PC-3 (cell line): Measurements from ENCODE around the gene MAP3K5. TPM values are rescaled to one million over a fixed set of nuclear protein-coding genes. Genes with fewer than 3 reads are reported as not detected.

Experiments used
- ATAC-seq: fragments of 200-7000 bp; cut with Tn5 transposase; 2 replicates; pipeline ENCODE4 v1.9.1; 2020; ENCODE audit warnings: mild to moderate bottlenecking, moderate library complexity
- BruUV-seq: library from RNA; stranded (reverse); fragments of 400-500 nt; replicated peaks from 2 replicates; lab custom pipeline; 2021; lab: Mats Ljungman, UMichigan
- CTCF ChIA-PET: fragments of 300-600 bp; sonication (Branson Sonifier 250); formaldehyde crosslinking; loops from one replicate; lab custom pipeline; 2022; ENCODE audit warnings: antibody characterized with exemption; lab: Charles Lee
- POLR2A ChIA-PET: fragments of 300-600 bp; sonication (Branson Sonifier 250); formaldehyde crosslinking; loops from one replicate; lab custom pipeline; 2022; ENCODE audit warnings: antibody characterized with exemption; ENCODE audit not compliant: unreplicated experiment; lab: Charles Lee
- DNase-seq: peaks from one replicate; pipeline ENCODE4 v3.0.0-alpha.2; 2015
- H2AFZ ChIP-seq: fragments of 300-600 bp; sonication (generic); 2 replicates; pipeline ENCODE4 v1.6.0; 2016; ENCODE audit warnings: antibody characterized with exemption, low read length
- H3F3A ChIP-seq: fragments of 300-600 bp; sonication (generic); one replicate; pipeline ENCODE4 v1.6.0; 2017; ENCODE audit warnings: antibody characterized with exemption, low read length, control low read depth, mild to moderate bottlenecking; ENCODE audit not compliant: unreplicated experiment
- H3K27ac ChIP-seq: fragments of 300-600 bp; sonication (generic); 2 replicates; pipeline ENCODE4 v1.5.1; 2016; ENCODE audit warnings: mild to moderate bottlenecking, low read length
- H3K27me3 ChIP-seq: fragments of 300-600 bp; sonication (generic); 2 replicates; pipeline ENCODE4 v1.6.1; 2016; ENCODE audit warnings: low read length, mixed read lengths
- H3K36me3 ChIP-seq: fragments of 300-600 bp; sonication (generic); 2 replicates; pipeline ENCODE4 v1.6.1; 2016; ENCODE audit warnings: low read depth, mixed run types, low read length, mixed read lengths
- H3K4me1 ChIP-seq: fragments of 300-600 bp; sonication (generic); 2 replicates; pipeline ENCODE4 v1.5.1; 2016; ENCODE audit warnings: low read length; ENCODE audit not compliant: insufficient read depth
- H3K4me2 ChIP-seq: fragments of 300-600 bp; sonication (generic); 2 replicates; pipeline ENCODE4 v1.6.0; 2016; ENCODE audit warnings: low read length
- H3K4me3 ChIP-seq: fragments of 300-600 bp; sonication (generic); 2 replicates; pipeline ENCODE4 v1.5.1; 2016; ENCODE audit warnings: mild to moderate bottlenecking, low read length, mixed read lengths
- H3K79me2 ChIP-seq: fragments of 300-600 bp; sonication (generic); 2 replicates; pipeline ENCODE4 v1.6.1; 2017; ENCODE audit warnings: low read length, mixed read lengths
- H3K9ac ChIP-seq: fragments of 300-600 bp; sonication (generic); 2 replicates; pipeline ENCODE4 v1.6.0; 2016; ENCODE audit warnings: mild to moderate bottlenecking, low read length
- H3K9me2 ChIP-seq: fragments of 300-600 bp; sonication (generic); replicated peaks from 2 replicates; pipeline ENCODE4 v1.6.1; 2016; ENCODE audit warnings: mixed run types, low read length, mixed read lengths
- H3K9me3 ChIP-seq: fragments of 300-600 bp; sonication (generic); 2 replicates; pipeline ENCODE4 v1.6.1; 2016; ENCODE audit warnings: low read length, mixed read lengths
- H4K20me1 ChIP-seq: fragments of 300-600 bp; sonication (generic); 2 replicates; pipeline ENCODE4 v1.6.1; 2016; ENCODE audit warnings: low read length, mixed read lengths
- EZH2 ChIP-seq: fragments of 300-600 bp; sonication (generic); IDR thresholded peaks from one replicate; pipeline ENCODE4 v1.6.1; 2017; ENCODE audit warnings: antibody characterized with exemption, mild to moderate bottlenecking, low read length; ENCODE audit not compliant: unreplicated experiment
- EZH2phosphoT487 ChIP-seq: fragments of 300-600 bp; sonication (generic); IDR thresholded peaks from 2 replicates; pipeline ENCODE4 v1.6.1; 2018; ENCODE audit warnings: mild to moderate bottlenecking, antibody characterized with exemption, low read length, borderline replicate concordance
- intact Hi-C: fragments of 100-400 bp; cut with micrococcal nuclease; formaldehyde crosslinking; loops from 2 replicates; pipeline ENCODE4 v1.9.0; 2023
- total RNA-seq: library from RNA; depleted of rRNA; stranded (reverse); fragments of >200 nt; gene quantifications from 2 replicates; pipeline ENCODE4 v1.2.3, GENCODE V29; 2014
- TF ChIP-seq, protein P1 (sequence below): fragments of 300-600 bp; sonication (generic); conservative IDR thresholded peaks from 2 replicates; pipeline ENCODE4 v1.5.1; 2017; ENCODE audit warnings: antibody characterized with exemption, low read depth, mild to moderate bottlenecking, low read length

Gene MAP3K5
- total RNA-seq, 1 experiment from 2014 or later: 4.3 TPM

DNA sequence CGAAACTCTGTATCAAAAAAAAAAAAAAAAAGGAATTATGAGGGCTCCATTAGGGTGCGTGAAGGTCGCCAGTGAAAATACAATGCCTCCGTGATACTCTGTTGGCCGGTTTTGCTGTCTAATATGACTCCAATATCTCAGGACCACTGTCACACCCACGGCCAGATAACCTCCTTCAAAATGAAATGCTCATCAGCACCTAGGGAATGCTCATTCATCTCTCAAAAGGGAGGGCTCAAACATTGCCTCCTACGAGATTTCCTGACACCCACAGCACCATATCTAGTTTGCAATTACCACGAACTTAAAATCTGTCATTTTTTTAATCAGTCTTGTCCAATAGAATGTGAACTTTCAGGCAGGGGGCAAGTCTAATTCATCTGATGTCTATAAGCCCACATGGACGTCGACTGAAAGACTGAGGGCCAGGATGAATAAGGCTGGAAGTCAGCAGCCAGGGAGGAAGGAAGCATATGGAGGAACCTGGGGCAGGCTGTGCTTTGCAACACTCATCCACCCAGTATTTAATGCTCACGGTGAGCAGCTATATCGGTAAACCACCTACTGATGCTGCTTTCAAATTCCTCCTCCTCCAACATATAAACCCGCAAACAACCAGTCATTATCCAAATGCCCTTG, 42.8 kb downstream of the MAP3K5 start:
- H2AFZ ChIP-seq: no peak overlapping the region
- H3K79me2 ChIP-seq: no peaks in the 10 kb centered on the region
- no peaks in the 10 kb centered on the region for H3K9me2 ChIP-seq
- no peaks in the 10 kb centered on the region for H4K20me1 ChIP-seq
- H3K27me3 ChIP-seq: no peaks in the 10 kb centered on the region
- H3K9me3 ChIP-seq: no peaks in the 10 kb centered on the region
- intact Hi-C loops: no loop called here
- BruUV-seq: no TSS peak
- POLR2A ChIA-PET: no interaction called here
- CTCF ChIA-PET: no interaction called here
- H3F3A ChIP-seq: no peaks in the 10 kb centered on the region
- TF ChIP-seq EZH2phosphoT487 (no peak), EZH2 (no peak)
- TF ChIP-seq, protein P1, sequence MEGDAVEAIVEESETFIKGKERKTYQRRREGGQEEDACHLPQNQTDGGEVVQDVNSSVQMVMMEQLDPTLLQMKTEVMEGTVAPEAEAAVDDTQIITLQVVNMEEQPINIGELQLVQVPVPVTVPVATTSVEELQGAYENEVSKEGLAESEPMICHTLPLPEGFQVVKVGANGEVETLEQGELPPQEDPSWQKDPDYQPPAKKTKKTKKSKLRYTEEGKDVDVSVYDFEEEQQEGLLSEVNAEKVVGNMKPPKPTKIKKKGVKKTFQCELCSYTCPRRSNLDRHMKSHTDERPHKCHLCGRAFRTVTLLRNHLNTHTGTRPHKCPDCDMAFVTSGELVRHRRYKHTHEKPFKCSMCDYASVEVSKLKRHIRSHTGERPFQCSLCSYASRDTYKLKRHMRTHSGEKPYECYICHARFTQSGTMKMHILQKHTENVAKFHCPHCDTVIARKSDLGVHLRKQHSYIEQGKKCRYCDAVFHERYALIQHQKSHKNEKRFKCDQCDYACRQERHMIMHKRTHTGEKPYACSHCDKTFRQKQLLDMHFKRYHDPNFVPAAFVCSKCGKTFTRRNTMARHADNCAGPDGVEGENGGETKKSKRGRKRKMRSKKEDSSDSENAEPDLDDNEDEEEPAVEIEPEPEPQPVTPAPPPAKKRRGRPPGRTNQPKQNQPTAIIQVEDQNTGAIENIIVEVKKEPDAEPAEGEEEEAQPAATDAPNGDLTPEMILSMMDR: no peak
- DNase-seq (no peak), ATAC-seq (no peak)
- H3K4me1 ChIP-seq: no peaks in the 10 kb centered on the region
- H3K9ac ChIP-seq: no peak overlapping the region
- H3K4me2 ChIP-seq: no peak overlapping the region
- H3K27ac ChIP-seq: no peak overlapping the region
- H3K36me3 ChIP-seq: no peaks in the 10 kb centered on the region
- no peak overlapping the region for H3K4me3 ChIP-seq

DNA sequence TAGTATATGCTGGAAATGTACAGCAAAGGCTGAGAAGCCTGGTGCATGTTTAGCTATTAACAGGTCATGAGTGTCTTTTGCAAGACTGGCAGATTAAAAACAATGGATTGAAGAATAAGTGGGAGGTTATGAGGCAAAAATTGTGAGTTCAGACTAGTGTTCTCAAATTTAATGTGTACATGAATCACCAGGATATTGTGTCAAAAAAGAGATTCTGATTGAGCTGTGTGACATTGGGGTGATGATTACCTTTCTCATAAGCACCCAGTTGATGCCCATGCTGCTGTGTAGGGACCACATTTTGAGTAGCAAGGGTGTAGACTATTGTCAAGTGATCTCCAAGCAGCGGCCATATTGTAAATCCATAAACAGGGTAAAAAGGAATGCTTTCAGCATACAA, 44.8 kb downstream of the MAP3K5 start:
- DNase-seq (no peak), ATAC-seq (no peak)
- no peak overlapping the region for H3K4me3 ChIP-seq

DNA sequence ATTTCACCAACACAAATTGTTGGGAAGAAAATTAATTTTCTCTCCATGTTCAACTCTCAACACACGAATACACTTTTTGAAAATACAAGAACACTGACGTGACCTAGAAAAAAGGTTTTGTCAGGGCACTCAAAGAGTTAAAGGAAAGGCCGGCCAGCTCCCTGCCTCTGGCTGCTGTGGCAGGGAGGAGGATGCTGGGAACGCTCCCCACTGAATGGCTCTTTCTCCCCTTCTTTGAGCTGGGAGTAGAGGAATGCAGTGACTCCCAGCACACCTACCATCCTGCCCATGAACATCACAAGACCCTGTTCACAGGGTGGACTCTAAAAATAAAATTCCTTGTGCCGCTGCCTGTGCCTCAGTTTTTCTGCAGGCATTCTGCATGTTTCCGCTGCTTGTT, 47.0 kb downstream of the MAP3K5 start:
- no peaks in the 10 kb centered on the region for H3K27me3 ChIP-seq
- H4K20me1 ChIP-seq: no peaks in the 10 kb centered on the region
- 0 out of 2 replicates have a peak, but pooled peaks cover 4% of the 10 kb centered on the region for H3K9me3 ChIP-seq
- no peaks in the 10 kb centered on the region for H3K79me2 ChIP-seq
- CTCF ChIA-PET: interaction anchor here (0.7 kb wide), 1 partner anchor 47 kb away, joined by 3 read pairs; the partner anchor contains the start of gene MAP3K5
- H2AFZ ChIP-seq: no peak overlapping the region
- H3F3A ChIP-seq: no peaks in the 10 kb centered on the region
- H3K9ac ChIP-seq: no peak overlapping the region
- H3K4me2 ChIP-seq: no peak overlapping the region
- no peak overlapping the region for H3K27ac ChIP-seq
- ATAC-seq (no peak), DNase-seq (no peak)
- H3K36me3 ChIP-seq: no peaks in the 10 kb centered on the region; the same call in 1 of the 2 replicates
- POLR2A ChIA-PET: no interaction called here
- H3K9me2 ChIP-seq: no peaks in the 10 kb centered on the region
- intact Hi-C loops: no loop called here
- no peak overlapping the region for H3K4me3 ChIP-seq
- BruUV-seq: no TSS peak
- TF ChIP-seq EZH2phosphoT487 (no peak), EZH2 (no peak)
- TF ChIP-seq, protein P1: no peak
- no peaks in the 10 kb centered on the region for H3K4me1 ChIP-seq

More for the DNA sequence above, 44.8 kb downstream of the MAP3K5 start:
- H3K79me2 ChIP-seq: no peaks in the 10 kb centered on the region
- intact Hi-C loops: no loop called here
- no TSS peak for BruUV-seq
- no peaks in the 10 kb centered on the region for H3K4me1 ChIP-seq
- ChIA-PET CTCF (no interaction called here), POLR2A (no interaction called here)
- no peak overlapping the region for H2AFZ ChIP-seq
- no peaks in the 10 kb centered on the region for H3K27me3 ChIP-seq
- 0 out of 2 replicates have a peak, but pooled peaks cover 4% of the 10 kb centered on the region for H3K9me3 ChIP-seq
- H3K9me2 ChIP-seq: no peaks in the 10 kb centered on the region
- H3F3A ChIP-seq: no peaks in the 10 kb centered on the region
- no peaks in the 10 kb centered on the region; the same call in 1 of the 2 replicates for H3K36me3 ChIP-seq
- H4K20me1 ChIP-seq: no peaks in the 10 kb centered on the region
- no peak overlapping the region for H3K27ac ChIP-seq
- no peak for TF ChIP-seq EZH2phosphoT487
- TF ChIP-seq EZH2: no peak
- TF ChIP-seq, protein P1: no peak
- no peak overlapping the region for H3K9ac ChIP-seq
- H3K4me2 ChIP-seq: no peak overlapping the region
